NCI-H2107 treated with DMSO at 0.1 percent for 48 hours (cell line): ENCODE data around the gene ZNF444.

Experiments
- DNase-seq: peaks from one replicate; lab custom pipeline; 2025; ENCODE audit not compliant: unreplicated experiment; lab: John Stamatoyannopoulos, UW

ZNF444 gene

DNA sequence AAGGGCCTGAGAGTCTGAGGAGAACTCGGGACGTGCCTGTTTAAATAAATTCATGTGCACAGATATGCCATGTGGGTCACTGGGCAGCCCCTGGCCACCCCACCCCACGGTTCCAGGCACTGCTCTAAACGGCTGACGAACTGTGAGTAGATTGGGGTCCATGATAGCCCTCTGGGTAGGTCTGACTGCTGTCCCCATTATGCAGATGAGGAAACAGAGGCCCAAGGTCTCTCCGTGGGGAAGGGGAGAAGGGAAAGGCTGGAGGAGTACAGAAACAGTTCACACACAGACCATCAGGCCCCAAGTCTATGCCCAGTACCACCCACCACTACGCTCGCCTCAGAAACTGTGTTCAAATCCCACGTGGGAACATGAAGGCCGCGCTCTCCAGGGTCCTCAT is 34.1 kb upstream of the ZNF444 start:
- DNase-seq = no peak

- no peak for DNase-seq
Observed at GRCh38 chr19:56107626-56108351, 33.3 kb upstream of the ZNF444 start.

DNA sequence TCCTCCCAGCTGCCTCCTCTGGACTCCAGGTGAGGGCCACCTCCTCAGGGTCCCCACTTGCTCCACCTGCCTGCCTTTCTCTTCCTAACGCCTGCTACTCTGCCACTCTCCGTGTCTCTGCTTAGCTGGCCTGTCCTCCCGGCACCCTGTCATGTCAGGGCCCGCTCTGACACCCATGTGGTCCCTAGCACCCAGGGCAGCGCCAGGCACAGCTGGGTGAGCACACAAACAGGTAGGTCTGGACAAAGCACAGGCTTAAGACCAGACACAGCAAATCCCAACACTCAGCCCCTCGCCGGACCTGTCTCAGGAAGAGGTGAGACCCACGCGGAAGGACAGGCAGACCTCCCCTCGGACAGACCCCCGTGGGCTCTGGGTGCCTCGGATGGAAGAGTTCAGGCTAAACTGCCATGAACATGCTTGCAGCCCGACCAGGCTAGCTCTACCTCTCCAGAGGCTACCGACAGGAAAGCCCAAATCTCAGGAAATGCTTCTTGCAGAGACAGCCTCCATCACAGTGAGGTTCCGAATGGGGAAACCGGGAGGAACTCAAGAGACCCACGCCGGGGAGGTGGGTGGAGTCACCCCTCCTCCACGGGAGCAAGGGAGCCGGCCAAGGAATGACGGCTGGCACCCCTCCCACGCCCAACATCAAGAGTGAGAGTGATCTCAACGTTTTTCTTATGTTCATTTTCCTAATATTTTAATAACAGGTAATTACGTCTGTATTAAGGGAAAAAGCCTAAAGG is 32.5 kb upstream of the ZNF444 start:
- DNase-seq = no peak

DNA sequence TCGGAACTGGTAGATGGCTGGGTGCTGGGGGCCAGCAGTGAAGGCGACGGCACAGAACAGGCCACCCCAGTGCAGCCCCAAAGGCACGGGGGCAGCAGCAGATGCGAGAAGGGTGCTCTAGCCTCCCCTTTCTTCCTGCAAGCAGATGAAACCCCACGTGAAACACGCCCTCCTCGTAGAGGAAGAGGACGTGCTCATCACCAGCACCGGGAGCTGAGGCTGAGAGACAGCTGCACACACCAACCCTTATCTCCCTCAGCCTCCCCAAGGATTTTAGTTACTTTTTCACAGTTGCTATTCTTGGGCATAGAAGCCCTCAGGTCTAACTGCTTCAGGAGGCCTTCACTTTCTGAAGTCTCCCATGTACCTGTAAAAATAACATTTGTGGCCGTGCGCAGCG is 31.9 kb upstream of the ZNF444 start:
- DNase-seq = no peak

DNA sequence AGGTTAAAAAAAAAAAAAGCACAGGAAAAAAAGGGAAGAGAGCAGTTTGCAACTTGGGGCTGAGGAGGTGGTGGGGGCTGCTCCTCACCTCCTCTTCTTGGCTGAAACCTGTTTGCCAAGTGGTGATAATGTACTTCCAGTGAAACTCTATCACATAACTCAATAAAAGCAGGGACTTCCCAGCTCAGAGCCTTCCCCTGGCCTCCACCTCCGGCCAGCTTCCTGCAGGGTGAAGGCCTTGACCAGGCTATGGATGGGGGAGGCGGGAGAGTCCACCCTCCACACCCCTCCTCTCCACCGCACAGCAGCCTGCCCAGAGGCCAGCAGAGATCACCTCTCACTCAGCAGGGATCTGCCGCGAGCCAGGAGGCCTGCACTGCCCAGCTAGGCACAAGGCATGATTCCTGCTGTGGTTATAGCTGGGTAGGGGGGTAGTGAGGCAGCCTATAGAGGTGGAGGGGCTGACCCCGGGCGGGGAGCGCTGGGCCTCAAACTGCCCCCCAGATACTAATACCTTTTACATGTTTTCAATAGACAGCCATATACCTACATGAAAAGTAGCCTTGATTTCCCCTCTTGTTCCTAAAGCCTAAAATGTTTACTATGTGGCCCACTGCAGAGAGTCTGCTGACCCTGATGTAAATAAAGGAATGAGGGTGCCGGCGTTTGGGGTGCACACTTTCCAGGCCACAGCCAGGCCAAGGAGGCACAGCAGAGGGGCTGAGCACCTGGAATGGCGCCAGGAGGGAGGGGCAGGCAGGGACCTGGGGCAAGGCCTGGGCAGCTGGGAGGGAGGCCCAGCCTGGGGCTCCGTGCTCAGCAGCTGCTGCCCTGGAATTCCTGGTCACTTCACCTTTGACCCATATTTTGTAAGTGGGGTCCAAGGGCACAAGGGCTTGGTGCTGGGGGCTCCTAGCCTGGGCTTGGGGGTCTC is 30.3 kb upstream of the ZNF444 start:
- DNase-seq = no peak

GRCh38 chr19:56111601-56112312 is 29.3 kb upstream of the ZNF444 start:
- no peak for DNase-seq

DNA sequence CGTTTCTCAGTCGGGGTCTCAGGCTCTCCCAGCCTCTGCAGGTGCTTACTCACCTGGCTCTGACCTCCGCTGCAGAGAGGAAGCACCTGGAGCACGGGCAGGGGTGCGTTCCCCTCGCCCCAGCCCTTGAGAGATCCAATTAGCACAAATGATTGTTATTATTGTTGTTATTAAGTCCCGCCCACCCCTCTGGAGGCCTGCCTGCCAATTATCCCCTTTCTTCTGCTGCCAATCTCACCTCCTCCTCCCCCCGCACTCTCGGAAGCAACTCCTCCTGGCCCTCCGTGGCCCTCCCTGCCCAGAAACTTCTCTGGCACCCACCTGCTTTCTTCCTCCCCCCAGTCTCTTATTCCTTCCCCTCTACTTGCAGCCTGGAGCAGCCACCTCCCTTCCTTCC is 28.8 kb upstream of the ZNF444 start:
- no peak for DNase-seq

DNA sequence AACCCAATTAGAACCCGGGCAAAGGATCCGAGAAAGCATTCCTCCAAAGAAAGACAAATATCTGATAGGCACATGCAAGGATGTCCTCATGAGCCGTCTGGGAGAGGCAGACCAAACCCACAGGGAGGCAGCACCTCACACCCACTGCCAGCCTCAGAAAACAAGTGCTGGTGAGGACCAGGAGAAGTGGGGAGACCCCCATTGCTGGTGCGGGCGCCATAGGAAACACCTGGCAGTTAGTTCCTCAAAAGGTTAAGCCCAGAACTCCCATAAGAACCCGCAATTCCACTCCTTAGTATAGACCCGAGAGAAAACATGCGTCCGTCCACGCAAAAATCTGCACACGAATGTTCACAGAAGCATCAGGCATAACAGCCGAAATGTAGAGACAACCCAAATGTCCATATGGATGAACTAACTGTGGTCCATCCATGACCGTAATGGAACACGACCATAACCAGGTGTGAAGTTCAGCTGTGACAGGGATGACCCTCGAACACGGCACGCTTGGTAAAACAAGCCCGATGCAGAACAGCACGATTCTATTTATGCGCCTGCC is 27.9 kb upstream of the ZNF444 start:
- no peak for DNase-seq

DNA sequence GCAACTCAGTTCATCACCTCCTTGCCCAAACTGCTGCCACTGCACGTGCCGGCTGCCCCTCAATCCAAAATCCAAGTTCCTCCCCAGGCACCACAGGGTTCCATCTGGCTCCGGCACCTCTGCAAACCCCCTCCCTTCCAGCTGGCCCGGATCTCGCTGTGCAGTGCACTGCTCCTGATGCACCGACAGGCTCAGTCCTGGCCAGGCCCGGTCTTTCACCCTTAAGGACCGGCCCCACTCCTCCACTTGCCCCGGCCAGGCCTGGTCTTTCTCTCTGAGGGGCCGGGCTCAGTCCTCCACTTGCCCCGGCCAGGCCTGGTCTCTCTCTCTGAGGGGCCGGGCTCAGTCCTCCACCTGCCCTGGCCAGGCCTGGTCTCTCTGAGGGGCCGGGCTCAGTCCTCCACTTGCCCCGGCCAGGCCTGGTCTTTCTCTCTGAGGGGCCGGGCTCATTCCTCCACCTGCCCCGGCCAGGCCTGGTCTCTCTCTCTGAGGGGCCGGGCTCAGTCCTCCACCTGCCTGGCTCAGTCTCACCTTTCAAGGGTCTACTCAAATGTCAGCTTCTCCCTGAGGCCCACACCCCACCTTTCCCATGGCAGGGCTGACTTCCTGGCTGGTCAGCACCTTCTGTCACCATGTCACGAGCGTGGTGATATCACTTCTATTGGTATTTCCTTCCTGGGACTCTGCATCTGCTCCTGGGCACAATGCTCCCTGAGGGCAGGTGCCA is 26.9 kb upstream of the ZNF444 start:
- DNase-seq = no peak

- no peak for DNase-seq
Observed at GRCh38 chr19:56114778-56115110, 26.3 kb upstream of the ZNF444 start.

DNA sequence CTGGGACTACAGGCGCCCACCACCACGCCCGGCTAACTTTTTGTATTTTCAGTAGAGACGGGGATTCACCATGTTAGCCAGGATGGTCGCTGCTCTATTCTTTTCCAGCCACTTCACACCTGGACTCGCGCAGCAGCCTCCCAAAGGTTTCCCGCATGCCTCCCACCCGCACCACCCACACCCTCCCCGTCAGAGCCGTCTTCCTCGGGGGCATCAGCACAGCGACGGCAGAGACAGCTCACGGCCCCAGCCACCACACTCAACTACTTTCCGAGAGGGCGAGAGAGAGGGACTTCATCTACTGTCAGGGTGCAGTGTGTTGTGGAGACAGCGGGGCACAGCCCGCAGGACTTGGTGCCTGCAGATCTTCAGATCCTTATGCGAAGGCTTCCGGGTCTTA is 25.6 kb upstream of the ZNF444 start:
- no peak for DNase-seq

DNA sequence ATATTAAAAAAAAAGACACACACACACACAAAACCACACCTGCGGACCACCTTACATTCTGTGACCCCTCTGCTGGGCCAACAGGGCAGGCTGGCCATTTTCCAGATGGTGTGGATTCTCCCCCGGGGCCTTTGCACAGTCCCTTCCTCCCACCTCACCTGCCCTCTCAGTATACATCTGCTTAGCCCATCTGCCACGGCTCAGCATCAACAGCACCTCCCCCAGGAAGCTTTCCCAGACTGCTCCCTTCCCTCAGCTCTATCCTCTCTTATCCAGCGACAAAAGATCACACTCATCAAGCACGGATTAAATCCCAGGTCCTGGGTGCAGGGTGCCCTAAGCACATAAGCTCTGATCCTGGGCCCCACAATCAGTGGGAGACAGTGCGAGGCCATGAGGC is 24.5 kb upstream of the ZNF444 start:
- DNase-seq = no peak

DNA sequence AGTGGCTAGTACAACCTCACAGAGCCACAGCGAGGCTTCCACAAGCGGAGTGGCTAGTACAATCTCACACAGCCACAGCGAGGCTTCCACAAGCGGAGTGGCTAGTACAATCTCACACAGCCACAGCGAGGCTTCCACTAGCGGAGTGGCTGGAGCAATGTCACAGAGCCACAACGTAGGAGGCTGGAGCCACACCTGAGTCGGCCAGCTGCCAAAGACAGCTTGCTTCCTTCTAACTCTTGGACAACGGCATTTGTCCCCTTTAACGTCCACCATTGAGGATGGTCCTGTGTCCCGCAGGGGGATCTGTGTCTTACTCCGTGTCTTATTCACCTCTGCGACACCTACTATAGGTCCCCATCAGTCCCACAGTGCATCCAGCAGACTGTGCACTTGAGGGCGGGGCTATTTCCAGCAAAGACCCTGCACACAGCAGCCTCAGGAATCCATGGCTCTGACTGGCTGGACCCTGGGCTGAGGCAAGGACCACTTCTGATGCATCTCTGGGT is 23.7 kb upstream of the ZNF444 start:
- DNase-seq = no peak

GRCh38 chr19:56117889-56118288 is 23.2 kb upstream of the ZNF444 start:
- no peak for DNase-seq

GRCh38 chr19:56118666-56119581 is 22.2 kb upstream of the ZNF444 start:
- DNase-seq = no peak

DNA sequence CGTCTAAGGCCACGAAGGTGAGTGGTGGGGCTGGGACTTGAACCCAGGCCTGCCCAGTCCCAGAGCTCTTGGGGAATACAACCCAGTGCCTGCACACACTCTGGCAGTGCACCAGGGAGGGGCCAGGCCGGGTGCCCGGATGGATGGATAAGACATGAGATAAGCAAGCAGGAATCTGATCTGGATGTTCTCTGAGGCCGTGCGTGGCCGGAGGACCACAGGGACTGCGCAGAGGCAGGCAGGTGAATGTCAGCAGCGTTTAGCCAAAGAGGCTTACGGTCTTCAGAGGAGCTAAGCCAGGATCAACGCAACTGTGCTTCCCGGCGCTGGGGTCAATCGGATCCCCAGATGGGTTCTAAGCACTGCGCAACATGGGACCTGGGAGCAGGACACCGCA is 21.5 kb upstream of the ZNF444 start:
- DNase-seq = no peak

- DNase-seq = no peak
Observed at GRCh38 chr19:56120002-56120370, 21.1 kb upstream of the ZNF444 start.

DNA sequence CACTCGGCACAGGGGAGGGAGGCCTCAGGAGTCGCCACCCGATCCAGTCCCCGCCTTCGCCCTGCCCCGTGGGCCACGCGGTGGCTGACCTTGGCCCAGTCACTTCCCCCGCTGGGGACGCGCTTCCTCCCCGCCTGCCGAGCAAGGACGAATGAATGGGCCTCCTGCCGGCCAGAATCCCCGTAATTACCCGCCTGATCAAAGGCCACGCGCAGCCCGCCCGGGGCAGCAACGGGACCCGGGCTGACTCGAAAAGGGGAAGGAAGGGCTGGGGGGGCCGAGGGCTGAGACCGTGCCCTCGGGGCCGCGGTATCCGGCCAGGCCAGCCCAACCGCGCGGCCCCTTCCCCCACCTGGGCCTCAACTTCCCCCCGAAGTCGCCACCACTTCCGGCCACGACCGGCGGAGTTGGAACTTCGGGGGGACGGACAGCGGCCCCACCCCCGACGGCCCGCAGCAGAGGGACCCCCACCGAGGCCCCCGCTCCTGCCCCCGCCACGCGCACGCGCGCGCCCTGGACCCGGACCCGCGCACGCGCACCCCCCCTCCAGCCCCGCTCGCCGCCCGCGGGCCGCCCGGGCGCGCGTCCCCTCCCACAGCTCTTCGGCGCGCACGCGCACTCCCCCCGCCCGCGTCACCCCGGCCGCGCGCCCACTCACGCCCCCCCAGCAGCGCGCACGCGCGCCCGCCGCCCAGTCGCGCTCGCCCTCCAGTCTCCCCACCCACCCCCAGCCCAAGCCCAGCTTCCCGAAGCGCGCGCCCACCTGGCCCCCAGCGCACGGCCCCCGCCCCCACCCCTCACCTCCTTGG is 20.5 kb upstream of the ZNF444 start:
- DNase-seq = no peak
